AG20443 (cell line): ENCODE measurements around the gene PGM3.

Source experiments
- DNase-seq: peaks from one replicate; pipeline ENCODE4 v3.0.0; 2012; ENCODE audit warnings: low spot score, mixed read lengths

The PGM3 gene

DNA sequence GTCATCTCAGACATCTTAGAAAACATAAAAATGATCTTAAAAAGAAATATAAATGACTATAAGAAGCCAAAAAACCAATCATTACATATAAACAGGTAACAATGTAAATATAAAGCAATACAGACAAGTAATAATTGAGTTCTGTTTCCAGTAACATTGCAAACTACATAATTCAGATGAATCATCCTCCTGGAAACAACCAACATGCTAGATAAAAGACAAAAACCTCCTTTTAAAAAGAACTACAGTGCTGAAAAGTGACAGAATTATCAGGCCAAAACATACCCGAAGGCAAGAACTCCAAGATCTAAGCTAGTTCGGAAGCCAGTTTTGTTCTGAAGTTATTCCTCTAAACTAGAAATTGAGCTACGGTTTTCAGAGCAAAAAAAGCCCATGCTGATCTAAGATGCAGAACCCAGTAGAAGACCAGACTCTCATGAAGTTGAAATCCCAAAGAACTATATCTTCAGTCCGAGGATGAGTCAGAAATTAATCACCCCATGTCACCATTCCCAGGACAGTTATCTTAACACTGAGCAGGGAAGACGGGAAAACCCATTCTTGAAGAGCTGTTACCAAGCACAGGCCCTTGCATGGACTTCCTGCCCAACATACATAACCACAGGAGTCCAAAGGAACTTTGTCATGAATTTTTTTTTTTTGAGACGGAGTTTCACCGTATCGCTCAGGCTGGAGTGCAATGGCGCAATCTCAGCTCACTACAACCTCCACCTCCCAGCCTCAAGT is 9.8 kb downstream of the PGM3 start:
- DNase-seq: peak; percentile 77

DNA sequence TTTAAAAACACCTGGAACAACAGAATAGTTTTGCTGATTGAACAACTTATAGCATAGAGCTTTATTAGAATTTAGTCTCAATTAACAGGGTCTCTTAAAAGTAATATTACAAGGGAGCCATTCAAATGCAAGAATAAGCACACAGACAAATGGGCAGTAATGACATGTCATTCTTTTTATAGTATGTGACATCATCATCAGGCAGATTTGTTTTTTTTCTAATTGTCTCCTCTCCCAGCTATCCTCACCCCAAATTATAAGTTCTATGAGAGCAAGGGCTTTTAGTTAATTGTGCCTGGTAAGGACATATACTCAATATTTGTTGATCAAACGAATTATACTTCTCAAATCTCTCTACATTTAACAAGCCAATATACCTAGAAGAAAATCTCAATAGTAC is 11.0 kb downstream of the PGM3 start:
- no peak for DNase-seq

DNA sequence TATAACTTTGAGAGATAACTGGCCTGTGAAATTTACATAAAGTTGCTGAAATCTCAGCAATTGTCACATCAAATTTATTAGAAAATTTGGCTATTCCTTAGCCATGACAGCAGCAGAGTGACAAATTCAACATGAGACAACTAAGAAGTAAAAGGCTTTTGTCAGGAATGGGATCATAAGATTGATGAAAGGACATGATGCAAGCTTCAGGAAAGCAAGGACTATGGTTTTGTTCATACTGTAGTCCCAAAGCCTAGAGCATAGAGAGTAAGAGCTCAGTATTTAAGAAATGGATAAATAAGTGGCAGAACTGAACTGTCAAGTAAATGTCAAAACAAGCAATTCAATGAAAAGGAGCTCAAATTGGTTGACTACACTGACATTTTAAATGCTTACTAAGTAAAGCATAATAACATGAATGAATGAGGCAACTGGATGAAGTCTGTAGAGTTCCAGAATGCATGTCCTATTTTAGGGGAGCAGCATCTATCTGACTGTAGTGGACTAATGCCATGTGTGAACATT is 12.6 kb downstream of the PGM3 start:
- DNase-seq: no peak

GRCh38 chr6:83176246-83176645 is 16.8 kb downstream of the PGM3 start:
- no peak for DNase-seq

DNA sequence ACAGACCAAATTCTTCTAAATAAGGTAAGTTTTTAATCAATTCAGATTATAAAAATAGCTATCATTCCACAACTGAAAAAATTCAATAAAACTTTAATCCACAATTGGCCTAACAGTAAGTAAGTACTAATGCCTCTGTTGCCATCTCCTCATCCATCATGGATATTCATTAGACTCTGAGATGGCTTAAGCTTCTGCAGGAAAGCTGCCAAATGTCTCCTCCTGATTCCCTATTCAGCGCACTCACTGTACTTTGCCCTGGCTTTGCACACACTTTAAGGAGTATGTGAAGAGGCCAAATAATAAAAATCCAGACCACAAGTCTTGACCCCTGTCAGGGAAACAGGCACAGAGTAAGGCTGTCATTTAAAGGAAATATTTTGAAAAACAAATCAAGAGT is 23.6 kb downstream of the PGM3 start:
- no peak for DNase-seq

DNA sequence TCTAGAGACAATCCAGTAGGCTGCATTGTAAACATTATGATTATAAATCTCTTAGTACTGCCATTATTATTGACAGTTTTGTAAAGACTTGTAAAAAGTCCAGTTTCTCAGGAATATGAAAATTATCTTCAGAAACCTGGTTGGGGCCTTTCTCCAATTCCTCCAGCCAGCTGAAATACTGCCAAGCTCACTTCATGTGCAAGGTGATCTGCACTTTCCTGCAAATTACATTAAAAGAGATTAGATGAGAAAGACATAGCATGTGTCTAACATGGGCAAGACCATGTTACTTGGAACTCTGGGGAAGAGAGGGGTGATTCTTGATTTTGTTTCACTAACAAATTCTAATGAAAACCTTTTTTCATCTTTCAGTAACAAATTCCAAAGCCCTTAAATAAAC is 24.0 kb downstream of the PGM3 start:
- no peak for DNase-seq

GRCh38 chr6:83168556-83168955 is 24.5 kb downstream of the PGM3 start:
- no peak for DNase-seq

DNA sequence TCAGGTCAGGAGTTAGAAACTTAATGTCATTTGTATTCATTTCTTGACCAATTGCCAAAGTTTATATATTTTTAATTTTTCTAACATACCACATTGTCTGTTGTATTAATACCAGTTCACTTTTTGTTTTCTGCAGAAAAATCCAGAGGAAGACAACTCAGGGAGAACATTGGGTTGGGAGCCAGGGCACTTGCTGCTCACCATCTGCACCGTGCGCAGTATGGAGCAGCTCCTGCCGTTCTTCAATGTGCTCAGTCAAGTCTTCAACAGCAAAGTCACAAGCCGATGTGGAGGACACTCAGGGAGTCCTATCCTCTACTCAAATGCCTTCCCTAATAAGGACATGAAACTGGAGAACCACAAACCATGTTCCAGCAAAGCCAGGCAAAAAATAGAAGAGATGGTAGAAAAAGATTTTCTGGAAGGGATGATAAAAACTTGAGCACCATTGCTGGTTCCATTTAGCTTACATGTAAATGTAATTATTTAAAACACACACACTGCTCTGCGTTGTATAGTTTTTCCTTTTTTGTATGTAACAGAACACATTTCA is 25.3 kb downstream of the PGM3 start:
- no peak for DNase-seq

- no peak for DNase-seq
These were observed 32.9 kb downstream of the PGM3 start for GRCh38 chr6:83160167-83160566.

DNA sequence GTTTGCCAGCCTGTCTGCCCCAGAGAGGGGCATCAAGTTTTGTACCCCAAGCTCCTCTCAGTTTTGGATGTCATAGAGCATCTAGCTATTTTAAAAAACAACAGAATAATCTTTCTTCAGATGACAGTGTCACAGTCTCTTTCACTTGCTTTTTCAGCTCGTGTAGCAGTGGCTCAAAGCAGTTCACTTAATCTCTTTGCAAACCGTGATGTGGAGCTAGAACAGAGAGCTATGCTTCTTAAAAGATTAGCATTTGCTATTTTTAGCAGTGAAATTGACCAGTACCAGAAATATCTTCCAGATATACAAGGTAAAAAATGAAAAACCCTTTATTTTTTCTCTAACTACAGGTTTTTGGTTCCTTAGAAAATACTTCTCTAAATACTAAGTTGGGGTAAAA is 37.3 kb downstream of the PGM3 start:
- DNase-seq: no peak

- DNase-seq: no peak
These were observed 39.1 kb downstream of the PGM3 start for GRCh38 chr6:83153883-83154521.

GRCh38 chr6:83152913-83153312 is 40.2 kb downstream of the PGM3 start:
- DNase-seq: no peak

DNA sequence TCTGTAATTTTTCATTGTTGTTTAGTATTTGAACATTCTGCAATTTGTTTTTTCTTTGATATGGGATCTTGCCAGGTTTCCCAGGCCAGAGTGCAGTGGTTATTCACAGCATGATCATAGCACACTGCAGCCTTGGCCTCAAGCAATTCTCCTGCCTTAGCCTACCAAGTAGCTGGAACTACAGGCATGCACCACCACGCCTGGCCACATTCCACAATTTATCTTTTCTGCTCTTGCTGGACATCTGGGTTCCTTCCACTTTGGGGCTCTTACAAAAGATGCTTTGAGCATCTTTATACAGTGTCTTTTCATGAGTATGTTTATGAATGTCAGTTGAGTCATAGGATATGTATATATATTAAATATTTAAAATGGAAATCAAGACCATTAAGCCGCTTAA is 42.0 kb downstream of the PGM3 start:
- DNase-seq: no peak

- no peak for DNase-seq
These were observed 54.3 kb downstream of the PGM3 start for GRCh38 chr6:83138758-83139157.

- DNase-seq: no peak
These were observed 54.8 kb downstream of the PGM3 start for GRCh38 chr6:83138118-83138722.

DNA sequence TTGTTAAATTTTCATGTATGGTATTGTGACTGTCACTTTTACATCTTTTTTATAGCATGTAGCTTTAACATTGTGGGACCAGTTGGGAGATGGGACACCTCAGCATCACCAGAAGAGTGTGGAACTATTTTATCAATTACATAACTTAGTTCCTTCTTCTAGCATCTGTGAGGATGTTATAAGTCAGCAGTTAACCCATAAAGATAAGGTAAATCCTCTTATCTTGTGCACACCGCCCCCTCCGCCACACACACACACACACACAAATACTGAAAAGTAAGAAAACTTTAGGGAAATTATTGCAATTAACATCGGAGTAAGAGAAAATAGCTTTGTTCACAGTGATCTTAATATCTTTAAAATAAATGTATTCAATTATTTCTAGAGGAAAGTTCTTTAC is 60.9 kb downstream of the PGM3 start:
- DNase-seq: no peak

GRCh38 chr6:83127976-83128375 is 65.1 kb downstream of the PGM3 start:
- DNase-seq: no peak

DNA sequence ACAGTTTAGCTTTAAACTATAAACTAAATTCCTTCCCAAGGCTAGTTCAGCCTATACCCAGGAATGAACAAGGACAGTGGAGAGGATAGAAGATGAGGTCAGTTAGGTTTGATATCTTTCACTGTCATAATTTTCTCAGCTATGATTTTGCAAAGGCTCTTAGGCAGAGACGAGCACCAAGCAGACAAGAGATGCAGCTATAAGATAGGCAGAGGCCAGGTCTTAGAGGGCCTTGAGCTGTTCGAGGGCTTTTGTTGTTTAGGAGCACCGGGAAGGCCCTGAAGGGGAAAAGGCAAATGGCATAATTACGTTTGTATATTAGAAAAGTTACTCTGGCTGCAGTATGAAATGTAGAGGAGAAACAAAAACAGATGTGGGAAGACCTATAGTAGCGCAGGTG is 65.8 kb downstream of the PGM3 start:
- DNase-seq: no peak

GRCh38 chr6:83126807-83127206 is 66.3 kb downstream of the PGM3 start:
- no peak for DNase-seq

GRCh38 chr6:83126223-83126622 is 66.8 kb downstream of the PGM3 start:
- no peak for DNase-seq

DNA sequence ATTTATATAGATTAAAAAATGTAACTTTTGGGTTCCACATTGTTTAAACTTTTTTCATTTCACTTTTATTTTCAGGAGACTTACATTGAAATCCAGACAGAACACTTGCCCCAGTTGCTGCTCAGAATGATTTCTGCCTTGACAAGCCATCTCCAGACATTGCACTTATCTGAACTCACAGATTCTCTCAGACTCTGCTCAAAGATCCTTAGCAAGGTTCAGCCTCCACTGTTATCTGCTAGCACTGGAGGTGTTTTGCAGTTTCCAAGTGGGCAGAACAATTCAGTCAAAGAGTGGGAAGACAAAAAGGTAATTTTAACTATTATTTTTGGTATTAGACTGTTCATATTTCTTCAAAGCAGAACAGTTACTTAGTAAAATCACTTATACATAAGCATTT is 67.6 kb downstream of the PGM3 start:
- DNase-seq: no peak

- no peak for DNase-seq
These were observed 68.5 kb downstream of the PGM3 start for GRCh38 chr6:83124553-83124952.

GRCh38 chr6:83119742-83120300 is 73.2 kb downstream of the PGM3 start:
- no peak for DNase-seq
